ENCODE measurements around the gene TMEM231. TPM values are rescaled to one million over a fixed set of nuclear protein-coding genes. Genes with fewer than 3 reads are reported as not detected.
"Not testable (repeated sequence)": the region's sequence is repeated elsewhere in the genome, so short reads cannot be mapped to it uniquely, and the experiment has no call there.

Gene TMEM231
- polyA plus RNA-seq, 1 donor: 7.0 TPM

GRCh38 chr16:75566758-75567255, 10.8 kb upstream of the TMEM231 start:
- DNase-seq: no peak

GRCh38 chr16:75566040-75566757, 10.1 kb upstream of the TMEM231 start, which contains the start of gene GABARAPL2:
Gene GABARAPL2 (plus strand): TSS chr16:75566379. CDS start chr16:75566487, 108 bp downstream.
- peak; percentile 87 for DNase-seq

GRCh38 chr16:75565640-75566039, 9.6 kb upstream of the TMEM231 start:
- DNase-seq: no peak

DNA sequence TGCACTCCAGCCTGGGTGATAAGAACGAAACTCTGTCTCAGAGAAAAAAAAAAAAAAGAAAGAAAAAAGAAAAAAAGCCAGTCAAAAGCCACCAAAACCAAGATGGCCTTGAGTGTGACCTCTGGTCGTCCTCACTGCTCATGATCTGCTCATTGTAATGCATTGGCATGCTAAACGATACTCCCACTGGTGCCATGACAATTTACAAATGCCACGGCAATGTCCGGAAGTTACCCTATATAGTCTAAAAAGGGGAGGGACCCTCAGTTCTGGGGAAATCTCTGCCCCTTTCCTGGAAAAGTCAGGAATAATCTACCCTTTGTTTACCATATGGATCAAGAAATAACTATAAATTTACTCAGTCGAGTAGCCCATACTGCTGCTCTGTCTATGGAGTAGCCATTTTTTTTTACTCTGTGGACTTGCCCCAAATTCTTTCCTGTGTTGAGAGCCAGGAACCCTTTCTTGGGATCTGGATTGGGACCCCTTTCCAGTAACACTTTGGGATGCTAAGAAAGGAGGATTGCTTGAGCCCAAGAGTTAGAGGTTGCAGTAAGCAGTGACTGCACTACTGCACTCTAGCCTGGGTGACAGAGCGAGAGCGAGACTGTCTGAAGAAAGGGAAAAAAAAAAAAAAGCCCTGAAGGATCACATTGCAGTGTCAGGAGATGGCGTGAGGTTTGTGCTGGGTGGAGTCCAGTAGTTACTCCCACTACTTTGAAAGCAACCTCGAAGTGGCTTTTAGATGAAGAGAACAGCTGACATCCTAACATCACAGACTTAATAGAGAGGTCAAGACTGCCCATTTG, 3.7 kb upstream of the TMEM231 start:
- DNase-seq: peak; percentile 60

GRCh38 chr16:75558846-75559401, 2.9 kb upstream of the TMEM231 start:
- DNase-seq: no peak

DNA sequence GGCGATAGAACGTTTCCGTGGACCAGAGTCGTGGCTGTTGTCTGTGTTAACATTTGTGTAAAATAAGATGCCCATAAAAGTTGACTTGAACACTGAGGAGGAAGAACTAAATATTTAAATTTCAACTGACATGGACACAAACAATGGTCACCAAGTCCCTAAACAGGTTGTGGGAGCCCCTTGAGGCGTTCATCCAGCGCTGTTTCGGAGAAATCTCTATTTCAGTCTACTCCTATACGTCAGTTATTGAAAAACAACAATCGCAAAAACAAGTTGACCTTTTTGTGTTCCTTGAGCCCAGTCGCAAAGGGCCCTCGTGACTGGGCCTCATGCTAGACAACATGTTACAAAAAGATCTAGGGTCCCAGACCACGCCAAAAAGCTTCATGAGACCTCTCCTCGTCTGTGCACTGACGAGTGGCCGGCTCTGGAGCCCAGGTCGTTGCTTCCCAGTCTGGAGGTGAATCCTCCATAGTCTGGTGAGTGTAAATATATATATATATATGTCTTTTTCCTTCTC, 439 bp upstream of the TMEM231 start:
- DNase-seq: no peak

DNA sequence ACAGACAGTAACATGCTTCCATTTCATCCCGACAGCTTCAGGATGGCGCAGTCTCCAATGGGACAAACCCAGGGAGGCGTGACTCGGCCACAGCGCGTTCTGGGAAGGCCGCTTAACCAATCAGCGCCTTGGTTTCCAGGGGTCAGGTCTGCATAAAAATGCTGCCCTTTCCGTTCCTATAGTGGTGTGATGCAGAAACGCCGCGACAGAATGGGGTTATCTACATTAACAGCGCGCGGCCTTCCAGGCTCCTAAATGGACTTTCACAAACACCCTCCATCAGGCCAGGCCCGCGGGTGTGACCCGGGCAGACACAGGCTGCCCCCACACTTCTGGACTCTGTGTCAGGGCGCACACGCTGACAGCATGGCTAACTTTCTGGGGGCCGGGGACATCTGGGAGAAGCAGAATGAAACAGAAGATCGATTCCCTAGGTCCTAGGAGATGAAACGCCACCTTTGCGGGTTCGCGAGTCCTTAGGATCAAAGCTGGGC, 792 bp downstream of the TMEM231 start:
- peak; percentile 84 for DNase-seq

GRCh38 chr16:75552951-75553350, 3.1 kb downstream of the TMEM231 start:
- DNase-seq: no peak

- no peak for DNase-seq
Observed at GRCh38 chr16:75550211-75550662, 5.8 kb downstream of the TMEM231 start.

DNA sequence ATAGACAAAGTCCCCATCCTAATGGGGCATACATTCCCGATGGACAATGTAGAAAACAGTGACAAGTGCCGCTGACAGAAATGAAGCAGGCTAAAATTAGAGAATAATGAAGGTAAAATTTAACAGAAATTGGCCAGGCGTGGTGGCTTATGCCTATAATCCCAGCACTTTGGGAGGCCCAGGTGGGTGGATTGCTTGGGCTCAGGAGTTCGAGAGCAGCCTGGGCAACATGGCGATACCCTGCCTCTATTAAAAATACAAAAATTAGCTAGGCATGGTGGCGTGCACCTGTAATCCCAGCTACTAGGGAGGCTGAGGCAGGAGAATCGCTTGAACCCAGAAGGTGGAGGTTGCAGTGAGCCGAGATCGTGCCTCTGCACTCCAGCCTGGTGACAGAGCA, 7.6 kb downstream of the TMEM231 start:
- DNase-seq: not testable (repeated sequence)

DNA sequence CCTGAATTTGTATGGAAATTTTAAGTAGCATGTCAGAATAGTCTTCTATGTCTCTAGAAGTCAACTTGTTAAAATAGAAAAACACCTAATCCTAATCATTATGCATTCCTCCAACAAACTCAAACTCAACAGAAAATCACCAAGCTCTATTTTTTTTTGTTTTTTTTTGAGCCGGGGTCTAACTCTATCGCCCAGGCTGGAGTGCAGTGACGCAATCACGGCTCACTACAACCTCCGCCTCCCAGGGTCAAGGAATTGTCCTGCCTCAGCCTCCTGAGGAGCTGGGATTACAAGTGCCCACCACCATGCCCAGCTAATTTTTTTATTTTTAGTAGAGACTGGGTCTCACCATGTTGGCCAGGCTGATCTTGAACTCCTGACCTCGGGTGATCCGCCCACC, 9.8 kb downstream of the TMEM231 start:
- DNase-seq: no peak

DNA sequence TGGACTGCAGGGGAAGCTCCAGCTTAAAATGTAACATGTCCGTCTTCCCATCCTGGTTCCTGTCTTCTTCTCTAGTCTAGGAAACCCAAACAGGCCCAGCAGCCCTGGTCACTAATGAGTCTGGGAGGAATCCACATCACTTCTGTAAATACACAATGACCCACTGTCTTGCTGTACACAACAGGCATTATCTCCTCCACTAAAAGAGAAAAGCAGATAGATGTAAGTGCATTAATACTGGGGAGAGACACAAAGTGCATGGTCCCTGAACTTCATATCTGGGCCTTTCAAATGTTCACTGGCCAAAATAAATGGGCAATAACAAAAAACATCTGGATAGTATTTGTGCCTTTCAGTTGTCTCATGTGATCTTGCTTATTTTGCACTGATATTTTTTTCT, 10.2 kb downstream of the TMEM231 start:
- not testable (repeated sequence) for DNase-seq

- not testable (repeated sequence) for DNase-seq
Observed at GRCh38 chr16:75542462-75542861, 13.6 kb downstream of the TMEM231 start.

GRCh38 chr16:75541236-75541635, 14.8 kb downstream of the TMEM231 start:
- DNase-seq: no peak

DNA sequence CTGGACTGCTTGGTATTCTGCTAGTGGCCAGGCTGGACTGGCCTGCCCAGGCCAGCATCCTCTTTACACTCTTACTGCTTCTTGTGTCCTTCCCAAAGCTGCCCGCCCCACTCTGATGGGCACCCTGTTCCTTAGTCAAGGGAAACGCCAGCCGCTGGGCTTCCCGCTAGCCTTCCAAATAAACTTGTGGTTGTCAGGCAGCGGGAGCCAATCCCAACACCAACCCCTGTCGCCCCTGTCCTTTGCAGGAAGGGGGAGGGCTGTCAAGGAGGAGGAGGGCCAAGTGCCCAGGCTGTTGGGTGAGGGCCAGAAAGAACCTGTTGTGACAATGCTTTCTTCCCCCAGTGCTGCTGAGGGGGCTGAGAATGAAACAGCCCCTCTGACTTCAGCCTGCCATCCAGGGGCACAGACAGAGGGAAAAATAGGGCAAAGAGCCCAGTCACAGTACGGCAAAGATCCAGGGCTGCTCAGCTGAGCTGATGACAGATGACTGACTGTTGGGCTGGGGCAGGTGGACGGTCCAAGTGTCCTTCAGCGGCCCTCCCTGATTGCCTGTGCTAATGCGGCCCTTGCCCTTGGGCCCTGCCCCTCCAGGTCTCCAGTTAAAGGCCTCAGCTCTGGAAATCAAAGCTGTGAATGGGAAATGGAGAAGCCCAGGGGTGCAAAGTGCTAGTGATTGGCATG, 17.0 kb downstream of the TMEM231 start:
- DNase-seq: not testable (repeated sequence)

DNA sequence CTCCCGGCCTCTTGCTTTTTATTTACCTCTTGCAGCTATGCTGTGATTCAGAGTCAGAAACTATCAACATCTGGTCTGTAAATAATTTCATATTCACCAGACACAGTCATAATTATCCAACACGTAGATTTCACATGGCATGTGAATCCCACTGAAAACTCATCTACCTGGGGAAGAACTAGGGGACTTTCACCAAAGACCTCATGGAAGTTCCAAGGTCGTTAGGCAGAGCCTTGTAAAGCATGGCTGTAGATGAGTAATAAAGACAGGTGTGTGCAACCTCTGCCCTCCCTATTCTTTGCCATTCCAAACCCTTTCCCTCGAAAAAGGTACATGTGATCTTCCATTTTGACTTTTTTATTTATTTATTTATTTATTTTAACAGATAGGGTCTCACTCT, 18.3 kb downstream of the TMEM231 start:
- DNase-seq: no peak

- no peak for DNase-seq
Observed at GRCh38 chr16:75535901-75536300, 20.2 kb downstream of the TMEM231 start, which contains the start of gene CHST5. Gene CHST5 (minus strand): TSS chr16:75536108. CDS start chr16:75530384, 5,724 bp downstream.

- no peak for DNase-seq
Observed at GRCh38 chr16:75535211-75535843, 20.7 kb downstream of the TMEM231 start.

DNA sequence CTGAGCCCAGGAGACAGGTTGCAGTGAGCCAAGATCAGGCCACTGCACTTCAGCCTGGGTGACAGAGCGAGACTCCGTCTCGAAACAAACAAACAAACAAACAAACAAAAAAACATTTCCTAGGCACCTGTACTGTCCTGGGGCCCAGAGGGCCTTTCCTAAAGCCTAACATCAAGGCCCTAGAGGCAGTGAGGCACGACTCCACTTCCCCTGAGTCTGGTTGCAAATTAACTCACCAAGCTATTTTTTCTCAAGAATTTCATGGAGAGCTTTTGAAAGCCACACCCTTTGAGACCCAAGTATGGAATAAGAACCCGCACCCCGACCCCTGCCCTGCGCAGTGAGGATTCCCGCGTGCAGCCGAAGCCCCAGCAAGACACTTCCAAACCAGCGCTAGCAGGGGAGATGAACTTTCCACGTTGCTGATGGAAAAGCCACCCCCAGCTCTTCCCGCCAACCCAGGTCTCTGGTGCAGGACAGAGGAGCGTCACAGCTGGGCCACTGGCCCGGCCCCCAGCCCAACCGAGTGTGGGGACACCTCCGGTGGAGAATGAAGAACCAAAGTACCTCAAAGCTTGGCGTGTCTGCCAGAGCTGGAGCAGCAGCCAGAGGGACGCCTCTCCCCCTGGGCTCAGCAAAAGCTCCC, 21.4 kb downstream of the TMEM231 start:
- DNase-seq: no peak

GRCh38 chr16:75532791-75533190, 23.3 kb downstream of the TMEM231 start:
- no peak for DNase-seq

Measured in hindlimb muscle (tissue), 1 donor.